Measurements from ENCODE around the gene SLC37A1.

The SLC37A1 gene

GRCh38 chr21:42522271-42522670, 8.6 kb downstream of the SLC37A1 start:
- TF ChIP-seq GATA1 (IDR thresholded peaks at IDR 0.05; ENCODE audit: low read depth, low read length) = no peak
- no peak for TF ChIP-seq POLR2A (IDR thresholded peaks at IDR 0.05; ENCODE audit: low read length)
- DNase-seq = no peak

- TF ChIP-seq POLR2A (IDR thresholded peaks at IDR 0.05; ENCODE audit: low read length) = no peak
- TF ChIP-seq GATA1 (IDR thresholded peaks at IDR 0.05; ENCODE audit: low read depth, low read length) = no peak
- no peak for DNase-seq
Measured at GRCh38 chr21:42522771-42523170, 9.1 kb downstream of the SLC37A1 start.

GRCh38 chr21:42523211-42523610, 9.6 kb downstream of the SLC37A1 start:
- TF ChIP-seq POLR2A (IDR thresholded peaks at IDR 0.05; ENCODE audit: low read length) = no peak
- no peak for TF ChIP-seq GATA1 (IDR thresholded peaks at IDR 0.05; ENCODE audit: low read depth, low read length)
- no peak for DNase-seq

- TF ChIP-seq GATA1 (IDR thresholded peaks at IDR 0.05; ENCODE audit: low read depth, low read length) = no peak
- no peak for TF ChIP-seq POLR2A (IDR thresholded peaks at IDR 0.05; ENCODE audit: low read length)
Measured at GRCh38 chr21:42523941-42524340, 10.3 kb downstream of the SLC37A1 start.

GRCh38 chr21:42524341-42525028, 10.8 kb downstream of the SLC37A1 start:
- TF ChIP-seq POLR2A (IDR thresholded peaks at IDR 0.05; ENCODE audit: low read length) = no peak
- no peak for TF ChIP-seq GATA1 (IDR thresholded peaks at IDR 0.05; ENCODE audit: low read depth, low read length)
- peak in 1 of 2 experiments; percentile 12 for DNase-seq

More at GRCh38 chr21:42523941-42524340, 10.3 kb downstream of the SLC37A1 start:
- no peak for DNase-seq

- DNase-seq = no peak
- TF ChIP-seq GATA1 (IDR thresholded peaks at IDR 0.05; ENCODE audit: low read depth, low read length) (no peak), POLR2A (IDR thresholded peaks at IDR 0.05; ENCODE audit: low read length) (no peak)
Measured at GRCh38 chr21:42525029-42525581, 11.5 kb downstream of the SLC37A1 start.

GRCh38 chr21:42525676-42526378, 12.2 kb downstream of the SLC37A1 start:
- no peak for DNase-seq
- TF ChIP-seq POLR2A (IDR thresholded peaks at IDR 0.05; ENCODE audit: low read length) (no peak), GATA1 (IDR thresholded peaks at IDR 0.05; ENCODE audit: low read depth, low read length) (no peak)

- DNase-seq = no peak
- TF ChIP-seq GATA1 (IDR thresholded peaks at IDR 0.05; ENCODE audit: low read depth, low read length) (no peak), POLR2A (IDR thresholded peaks at IDR 0.05; ENCODE audit: low read length) (no peak)
Measured at GRCh38 chr21:42526379-42526727, 12.7 kb downstream of the SLC37A1 start.

GRCh38 chr21:42527127-42527488, 13.5 kb downstream of the SLC37A1 start:
- TF ChIP-seq POLR2A (IDR thresholded peaks at IDR 0.05; ENCODE audit: low read length) = no peak
- DNase-seq = no peak

GRCh38 chr21:42527489-42528158, 14.0 kb downstream of the SLC37A1 start:
- DNase-seq = no peak
- TF ChIP-seq GATA1 (IDR thresholded peaks at IDR 0.05; ENCODE audit: low read depth, low read length) (no peak), POLR2A (IDR thresholded peaks at IDR 0.05; ENCODE audit: low read length) (no peak)

GRCh38 chr21:42530167-42530518, 16.5 kb downstream of the SLC37A1 start:
- TF ChIP-seq GATA1 (IDR thresholded peaks at IDR 0.05; ENCODE audit: low read depth, low read length) (no peak), POLR2A (IDR thresholded peaks at IDR 0.05; ENCODE audit: low read length) (no peak)
- no peak for DNase-seq

GRCh38 chr21:42531771-42532170, 18.1 kb downstream of the SLC37A1 start:
- TF ChIP-seq GATA1 (IDR thresholded peaks at IDR 0.05; ENCODE audit: low read depth, low read length) (no peak), POLR2A (IDR thresholded peaks at IDR 0.05; ENCODE audit: low read length) (no peak)
- no peak for DNase-seq

- TF ChIP-seq POLR2A (IDR thresholded peaks at IDR 0.05; ENCODE audit: low read length) (no peak), GATA1 (IDR thresholded peaks at IDR 0.05; ENCODE audit: low read depth, low read length) (no peak)
- no peak for DNase-seq
Measured at GRCh38 chr21:42532466-42533181, 19.0 kb downstream of the SLC37A1 start.

Data from erythroblast (primary cell).